ENCODE results near the gene BRSK2.

GRCh38 chr11:1507381-1508140 lies 117.8 kb downstream of the BRSK2 start:
- TF ChIP-seq CTCF (tag by site-specific recombination; IDR thresholded peaks at IDR 0.05) (no peak), MEIS1 (CRISPR knock-in tag; IDR thresholded peaks at IDR 0.05; ENCODE audit: borderline replicate concordance) (no peak)

All from HEK293 (cell line).